GM21786 (cell line): Measurements from ENCODE around the gene C11orf91.
"Not testable (repeated sequence)": the region's sequence is repeated elsewhere in the genome, so short reads cannot be mapped to it uniquely, and the experiment has no call there.

ENCODE experiments used
- ATAC-seq: cut with Tn5 transposase; IDR thresholded peaks from one replicate; pipeline ENCODE4 v1.9.1; 2021; ENCODE audit not compliant: unreplicated experiment

Gene C11orf91

DNA sequence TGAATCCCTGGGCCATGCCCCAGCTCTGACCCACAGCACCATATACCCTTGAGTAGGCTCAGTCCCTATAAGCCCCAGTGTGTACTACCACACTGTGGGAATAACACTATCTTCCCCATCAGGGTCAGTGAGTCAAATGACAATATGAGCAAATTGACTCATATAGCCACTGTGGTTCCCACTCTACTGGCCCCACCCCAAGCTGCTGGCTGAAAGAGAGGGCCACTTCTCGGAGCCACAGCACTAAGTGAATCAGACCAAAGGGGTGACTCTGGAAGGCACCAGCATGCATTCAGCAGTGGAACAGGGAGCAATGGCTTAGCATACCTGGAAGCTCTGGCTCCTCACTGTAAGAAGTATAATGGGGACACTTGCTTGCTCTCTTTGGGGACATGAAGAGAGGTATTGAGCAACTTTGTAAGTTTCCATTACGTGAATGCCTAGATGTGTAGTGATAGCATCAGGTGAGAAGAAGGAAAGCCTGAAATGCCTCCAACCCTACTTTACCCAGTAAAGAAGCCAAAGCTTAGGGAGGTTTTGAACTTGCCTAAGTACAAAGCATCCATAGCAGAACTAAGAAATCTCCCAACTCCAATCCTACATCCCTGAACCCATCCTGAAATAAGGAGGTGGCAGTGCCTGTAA lies 22.1 kb upstream of the C11orf91 start:
- ATAC-seq, result peak; percentile 83

DNA sequence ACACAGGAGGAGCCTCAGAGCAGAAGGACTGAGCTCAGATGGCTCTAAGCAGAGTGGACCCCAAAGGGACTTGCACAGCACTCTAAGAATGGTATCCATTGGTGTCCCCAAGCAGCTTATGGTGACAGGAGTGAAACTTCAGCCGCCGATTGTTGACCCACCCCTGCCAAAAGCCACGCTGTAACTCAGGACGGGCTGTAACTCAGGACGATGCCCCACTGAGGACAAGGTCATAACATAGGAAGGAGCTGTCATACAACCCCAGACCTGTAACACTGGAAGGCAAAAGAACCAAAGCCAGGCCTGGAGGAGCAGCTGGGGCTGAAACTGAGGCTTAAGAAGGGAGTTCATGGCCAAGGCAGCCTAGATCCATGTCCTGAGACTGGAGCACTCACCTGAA lies 21.4 kb upstream of the C11orf91 start:
- ATAC-seq, result no peak

DNA sequence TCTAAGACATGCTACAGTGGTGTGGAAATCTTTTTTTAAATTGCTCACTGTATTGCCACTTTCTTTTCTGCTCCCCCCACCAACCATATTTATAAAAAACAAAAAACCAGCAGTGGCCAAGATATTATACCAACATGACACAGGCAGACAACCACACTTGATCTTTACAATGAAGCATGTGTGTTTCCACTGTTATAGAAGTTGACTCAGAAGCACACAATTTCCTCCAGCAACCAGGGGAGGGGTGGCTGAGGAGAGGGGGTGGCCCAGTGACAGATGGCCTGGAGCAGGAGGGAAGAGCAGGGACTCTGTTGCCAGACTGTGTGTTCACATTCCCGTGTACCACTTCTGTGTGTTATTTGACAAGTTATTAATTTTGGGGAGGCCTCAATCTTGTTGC lies 20.8 kb upstream of the C11orf91 start:
- ATAC-seq, result no peak

DNA sequence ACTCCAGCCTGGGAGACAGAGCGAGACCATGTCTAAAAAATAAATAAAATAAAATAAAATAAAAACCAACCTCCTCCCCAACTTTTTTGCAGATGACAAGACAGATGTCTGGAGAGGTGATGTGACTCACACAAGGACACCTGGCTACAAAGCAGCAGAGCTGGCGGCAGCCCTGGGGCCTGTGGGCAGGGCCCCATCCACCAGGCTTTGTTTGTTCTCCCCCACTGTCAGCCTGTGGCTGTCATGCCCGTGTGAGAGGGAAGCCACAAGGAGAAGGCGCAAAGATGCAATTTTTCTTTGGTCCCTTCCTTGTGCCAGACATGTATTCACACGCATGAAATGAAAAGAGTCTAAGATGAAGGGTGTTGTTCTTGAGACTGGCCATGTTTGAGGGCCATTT lies 19.0 kb upstream of the C11orf91 start:
- no peak for ATAC-seq

DNA sequence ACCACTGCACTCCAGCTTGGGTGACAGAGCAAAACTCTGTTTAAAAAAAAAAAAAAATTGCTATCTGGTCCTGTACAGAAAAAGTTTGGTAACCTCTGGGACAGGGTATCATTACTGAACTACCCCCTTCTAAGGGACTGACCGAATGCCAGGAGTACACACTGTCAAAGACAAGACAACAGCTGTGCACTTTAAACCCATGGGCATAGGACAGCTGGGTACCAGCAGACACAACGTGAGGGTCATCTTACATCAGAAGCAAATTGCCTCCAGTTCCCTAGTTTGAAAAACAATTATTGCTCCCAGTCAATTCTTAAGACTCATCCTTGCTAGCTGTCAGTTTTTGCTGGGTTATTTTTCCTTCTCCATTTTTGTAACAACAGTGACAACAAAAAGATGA lies 17.8 kb upstream of the C11orf91 start:
- no peak for ATAC-seq

DNA sequence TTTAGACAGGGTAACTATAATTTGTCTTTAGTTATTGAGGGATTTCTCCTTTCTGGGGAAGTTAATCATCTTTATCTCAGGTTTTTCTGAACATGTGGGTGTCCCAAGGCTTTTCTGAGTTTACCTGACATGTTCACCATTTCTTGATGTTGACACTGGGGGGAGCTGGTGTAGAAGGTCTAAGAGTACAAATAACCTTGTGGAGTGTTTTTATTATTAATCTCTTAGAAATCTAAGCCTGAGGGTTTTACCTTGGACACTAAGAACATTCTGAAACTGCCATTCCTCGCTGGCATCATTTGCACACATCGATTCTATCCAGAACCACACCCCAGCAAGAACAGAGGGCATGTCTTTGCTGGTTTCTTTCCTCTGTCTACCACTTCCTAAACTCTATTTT lies 15.6 kb upstream of the C11orf91 start:
- ATAC-seq, result no peak

DNA sequence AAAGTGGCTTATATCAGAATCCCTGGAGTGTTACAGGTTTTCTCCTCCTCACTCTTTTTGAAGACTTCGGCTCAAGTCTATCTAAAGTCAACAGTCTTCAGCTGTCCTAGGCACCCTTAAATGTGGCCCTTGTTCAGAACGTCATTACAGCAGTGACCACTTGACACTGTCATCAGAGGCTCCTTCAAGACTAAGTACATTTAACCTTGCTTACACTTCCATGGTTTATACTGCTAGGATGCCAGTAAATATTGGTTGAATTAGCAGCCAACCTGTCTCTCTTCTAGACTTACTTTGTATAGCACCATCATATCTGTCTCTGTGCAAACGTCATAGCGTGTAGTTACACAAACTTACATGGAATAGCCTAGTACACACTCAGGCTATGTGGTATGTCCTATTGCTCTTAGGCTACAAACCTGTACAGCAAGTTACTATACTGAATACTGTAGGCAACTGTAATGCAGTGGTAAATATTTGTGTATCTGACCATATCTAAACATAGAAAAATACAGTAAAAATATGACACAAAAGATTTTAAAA lies 13.3 kb upstream of the C11orf91 start:
- ATAC-seq, result no peak

DNA sequence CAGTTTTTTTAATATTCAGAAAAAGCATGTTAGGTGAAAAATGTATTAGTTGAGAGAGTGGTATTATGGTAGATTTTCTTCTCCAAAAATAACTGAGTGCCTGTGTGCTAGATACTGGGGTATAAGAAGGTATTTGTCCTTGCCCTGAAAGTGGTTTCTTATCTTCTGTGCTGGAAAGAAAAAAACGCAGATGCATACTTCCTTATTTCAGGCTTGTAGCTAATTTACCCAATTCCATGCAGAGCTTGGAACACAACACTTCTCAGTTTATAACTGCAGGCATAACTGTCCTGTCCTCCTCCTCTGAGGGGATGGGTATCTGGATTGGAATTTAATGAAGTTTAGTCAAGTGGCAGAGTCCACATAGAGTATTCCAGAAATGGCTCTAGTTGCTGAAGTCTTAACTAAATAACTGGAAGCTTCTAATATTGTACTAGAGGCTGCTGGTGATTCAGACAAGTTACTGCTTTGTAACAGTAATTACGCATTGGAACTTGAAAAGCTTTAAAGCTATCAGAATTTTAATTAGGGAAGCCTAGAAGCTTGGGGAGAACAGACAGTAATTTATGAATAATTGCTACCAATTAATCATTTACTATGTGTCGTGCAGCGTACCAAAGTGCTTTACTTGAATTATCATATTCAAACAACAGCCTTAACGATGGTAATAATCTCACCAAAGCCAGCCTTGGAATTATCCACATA lies 12.7 kb upstream of the C11orf91 start:
- no peak for ATAC-seq

DNA sequence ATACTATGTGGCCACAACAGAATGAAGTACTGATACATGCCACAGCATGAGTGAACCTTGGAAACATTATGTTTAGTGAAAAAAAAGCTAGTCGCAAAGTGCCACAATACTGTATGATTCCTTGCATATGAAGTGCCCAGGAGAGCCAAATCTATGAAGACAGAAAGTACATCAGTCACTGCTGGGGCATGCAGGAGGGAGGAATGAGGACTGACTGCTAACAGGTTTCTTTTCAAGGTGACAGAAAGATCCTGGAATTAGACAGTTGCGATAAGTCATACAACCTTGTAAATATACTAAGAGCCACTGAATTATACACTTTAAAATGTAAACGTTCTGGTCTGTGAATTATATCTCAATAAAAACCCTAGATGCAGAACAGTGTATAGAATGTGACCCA lies 11.8 kb upstream of the C11orf91 start:
- ATAC-seq, result no peak

DNA sequence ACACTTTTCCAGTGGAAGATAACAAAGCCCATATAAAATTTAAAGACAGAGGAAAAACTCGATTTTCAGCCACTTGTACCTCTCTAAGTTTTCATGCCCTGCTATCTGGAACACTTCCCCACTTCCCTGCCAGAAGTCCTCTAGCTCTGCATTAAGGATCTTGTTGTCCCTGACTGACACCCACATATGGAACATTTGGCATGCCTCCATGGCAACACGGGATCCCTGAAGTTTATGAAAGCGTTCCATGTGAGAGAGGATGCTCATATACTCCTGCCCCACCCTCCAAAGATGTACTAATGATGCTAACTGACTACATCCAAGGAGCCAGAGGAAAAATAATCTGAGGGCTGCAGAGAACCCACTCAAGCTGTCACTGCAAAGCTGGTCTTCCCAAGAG lies 8.8 kb upstream of the C11orf91 start:
- ATAC-seq, result no peak

DNA sequence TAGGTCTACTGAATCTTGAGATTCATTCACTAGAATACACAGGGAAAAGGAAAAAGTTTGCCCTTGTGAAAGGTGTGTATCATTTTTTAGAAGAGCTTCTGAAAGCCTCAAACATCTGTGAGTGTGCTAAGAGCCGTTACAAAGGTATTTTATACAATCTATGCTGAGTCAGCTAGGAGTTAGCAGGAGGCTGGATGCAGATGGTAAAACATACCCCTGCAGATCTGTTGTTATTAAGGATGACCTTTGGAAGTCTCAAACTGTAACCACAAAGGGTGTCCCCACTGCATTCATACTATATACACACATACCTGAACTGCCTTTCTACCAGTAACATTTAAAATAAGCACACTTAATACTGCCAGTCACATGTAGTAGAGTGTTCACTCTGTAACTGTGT lies 8.4 kb upstream of the C11orf91 start:
- no peak for ATAC-seq

DNA sequence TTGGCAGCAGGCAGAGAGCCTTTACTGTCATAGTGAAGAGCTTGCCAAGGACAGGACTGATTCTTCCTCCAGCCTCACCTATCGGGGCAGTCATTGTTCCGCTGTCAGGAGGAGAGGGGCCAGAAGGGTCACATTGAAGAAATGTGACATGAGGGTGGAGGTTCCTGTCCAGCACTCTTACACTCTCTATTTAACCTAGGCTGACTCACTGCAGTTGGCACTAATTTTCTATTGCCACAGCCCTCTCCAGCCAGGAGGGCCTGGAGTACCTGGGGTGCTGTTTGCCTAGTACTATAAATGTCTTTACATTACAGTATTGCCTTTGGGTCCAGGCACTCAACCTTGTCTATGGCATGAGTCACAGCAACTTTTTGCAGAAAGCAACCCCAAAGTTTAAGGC lies 7.2 kb upstream of the C11orf91 start:
- ATAC-seq, result not testable (repeated sequence)

DNA sequence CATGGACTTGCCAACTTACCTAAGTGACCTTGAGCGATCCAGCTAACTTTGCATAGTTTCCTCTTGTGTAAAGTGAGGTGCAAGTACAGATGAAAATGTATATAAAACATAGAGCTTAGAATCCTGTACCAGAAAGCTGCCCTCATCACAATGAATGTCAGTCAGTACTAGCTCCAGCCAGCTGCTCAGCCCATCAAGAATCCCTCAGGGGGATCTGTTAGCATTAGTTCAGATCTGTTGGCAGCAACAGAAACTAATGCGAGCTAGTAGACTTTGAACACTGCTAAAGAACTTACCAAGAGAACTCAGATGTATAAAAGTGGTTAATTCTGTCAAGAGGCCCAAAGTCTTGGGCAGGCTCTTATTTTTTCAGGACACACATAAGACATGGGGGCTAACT lies 6.3 kb upstream of the C11orf91 start:
- ATAC-seq, result no peak

DNA sequence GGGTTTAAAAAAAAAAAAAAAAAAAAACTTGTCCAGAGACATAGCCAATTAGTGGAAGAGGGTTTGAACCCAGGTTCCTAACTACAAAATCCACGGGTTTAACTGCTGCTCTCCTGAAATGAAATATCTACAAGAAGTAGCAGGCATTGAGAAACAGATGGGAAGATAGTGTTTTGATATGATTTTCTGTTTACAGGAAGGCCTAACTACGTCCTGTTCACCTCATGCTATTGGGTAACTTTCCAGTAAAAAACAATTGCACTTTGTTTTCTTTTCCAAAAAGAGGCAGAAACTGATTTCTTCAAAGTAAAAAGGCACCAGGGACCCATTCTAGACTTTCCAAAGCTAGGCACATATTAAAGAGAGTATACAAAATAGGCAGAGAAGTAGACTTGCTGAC lies 5.9 kb upstream of the C11orf91 start:
- ATAC-seq, result no peak

DNA sequence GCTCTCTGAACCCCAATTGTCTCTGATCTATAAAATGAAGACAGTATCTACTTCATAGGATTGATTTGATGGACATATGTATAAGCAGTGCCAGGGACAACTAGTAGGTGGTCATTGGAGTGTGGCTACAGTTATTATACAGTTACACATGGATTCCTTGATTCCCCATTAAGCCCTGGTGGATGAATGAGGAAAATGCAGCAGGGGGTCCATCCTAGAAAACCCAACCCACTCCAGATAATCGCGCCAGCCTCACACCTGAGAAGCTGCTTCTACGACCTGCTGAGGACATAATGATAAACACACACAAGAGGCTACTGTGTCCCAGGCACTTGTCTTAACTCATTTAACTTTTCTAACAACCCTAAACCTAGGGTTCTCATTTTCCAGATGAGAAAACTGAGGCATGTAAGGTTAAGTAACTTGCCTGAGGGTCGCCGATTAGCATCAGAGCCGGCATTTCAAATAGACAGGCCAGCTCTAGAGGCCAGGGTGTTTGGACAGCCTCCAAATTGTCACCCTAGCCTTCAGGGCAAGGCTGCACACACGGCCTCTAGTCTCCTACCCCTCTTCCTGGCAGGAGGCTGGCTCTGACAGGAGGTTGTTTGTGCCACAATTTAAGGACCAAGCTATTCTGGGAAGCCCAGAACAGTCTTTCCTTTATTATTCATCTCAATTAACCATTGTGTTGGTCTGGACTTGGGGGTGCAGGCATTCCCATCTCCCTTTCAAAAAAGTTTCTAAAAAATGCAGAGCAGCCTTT lies 3.8 kb upstream of the C11orf91 start:
- no peak for ATAC-seq

DNA sequence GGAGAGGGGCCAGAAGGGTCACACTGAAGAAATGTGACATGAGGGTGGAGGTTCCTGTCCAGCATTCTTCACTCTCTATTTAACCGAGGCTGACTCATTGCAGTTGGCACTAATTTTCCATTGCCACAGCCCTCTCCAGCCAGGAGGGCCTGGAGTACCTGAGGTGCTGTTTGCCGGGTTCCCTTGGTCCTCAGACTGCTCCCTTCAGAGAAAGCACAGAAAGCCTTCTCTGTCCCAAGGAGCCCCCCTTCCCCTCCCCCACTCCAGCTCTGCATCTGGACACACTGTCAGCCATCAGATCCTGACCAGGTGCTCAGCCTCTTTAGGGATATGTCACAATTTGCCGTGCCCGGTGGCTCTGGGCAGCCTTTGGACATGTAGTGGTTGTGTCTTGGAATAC lies 3.2 kb upstream of the C11orf91 start:
- ATAC-seq, result no peak

DNA sequence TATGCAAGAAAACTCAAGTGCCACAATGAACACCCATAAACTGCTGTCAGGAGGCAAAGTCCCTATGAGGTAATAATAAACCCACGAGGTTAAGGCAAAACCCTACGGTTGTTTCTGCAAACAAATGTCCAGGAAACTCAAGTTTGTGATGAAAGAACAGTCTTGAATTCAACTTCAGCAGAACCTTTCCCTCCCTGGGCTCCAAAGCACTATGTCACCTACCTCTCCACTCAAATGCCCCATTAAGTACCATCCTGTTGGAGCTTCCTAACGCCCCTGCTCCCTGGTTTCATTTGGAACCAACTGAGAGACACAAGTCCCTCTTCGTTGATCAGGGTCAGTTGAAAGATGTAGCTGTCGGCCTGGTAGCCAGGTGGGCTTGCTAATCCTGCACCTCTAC lies 2.6 kb upstream of the C11orf91 start:
- ATAC-seq, result no peak

DNA sequence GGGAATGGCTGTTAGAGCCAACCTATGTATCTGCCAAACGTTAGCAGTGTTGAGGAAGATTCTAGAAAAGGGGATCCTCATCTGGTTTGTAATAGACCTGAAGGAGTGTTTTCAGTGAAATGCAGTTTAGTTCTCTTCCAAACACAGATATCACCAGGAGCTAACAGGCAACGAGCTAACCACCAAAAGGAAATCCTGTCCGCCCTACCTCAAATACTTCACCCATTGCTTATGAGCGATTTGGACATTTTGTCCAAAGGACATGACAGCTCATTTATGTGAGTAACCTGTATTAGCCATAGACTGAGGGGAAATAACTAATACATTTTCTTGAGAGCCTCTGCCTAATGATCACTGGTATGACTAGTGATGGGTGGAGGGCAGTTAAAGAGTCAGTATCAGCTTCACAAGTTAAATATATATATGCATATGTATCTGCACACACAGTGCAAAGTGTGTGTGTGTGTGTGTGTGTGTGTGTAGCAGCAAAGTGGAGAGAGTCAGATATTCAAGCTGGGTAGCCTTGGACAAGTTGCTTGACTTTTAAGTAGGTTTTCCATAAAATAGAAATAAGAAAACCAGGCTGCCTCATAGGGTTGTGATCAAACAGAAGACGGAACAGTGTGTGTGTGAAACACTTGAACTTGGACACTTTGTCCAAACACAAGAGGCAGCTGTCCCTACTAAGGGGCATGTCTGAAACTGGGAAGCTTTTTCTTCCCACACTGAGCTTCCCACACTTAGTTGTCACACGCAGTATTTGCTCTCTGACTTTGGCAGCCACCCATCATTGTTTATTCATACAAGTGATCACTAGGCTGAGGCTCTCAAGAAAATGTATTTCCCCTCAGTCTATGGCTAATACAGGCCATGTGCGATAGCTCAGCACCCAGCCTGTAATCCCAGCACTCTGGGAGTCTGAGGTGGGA lies 940 bp upstream of the C11orf91 start:
- ATAC-seq, result no peak

DNA sequence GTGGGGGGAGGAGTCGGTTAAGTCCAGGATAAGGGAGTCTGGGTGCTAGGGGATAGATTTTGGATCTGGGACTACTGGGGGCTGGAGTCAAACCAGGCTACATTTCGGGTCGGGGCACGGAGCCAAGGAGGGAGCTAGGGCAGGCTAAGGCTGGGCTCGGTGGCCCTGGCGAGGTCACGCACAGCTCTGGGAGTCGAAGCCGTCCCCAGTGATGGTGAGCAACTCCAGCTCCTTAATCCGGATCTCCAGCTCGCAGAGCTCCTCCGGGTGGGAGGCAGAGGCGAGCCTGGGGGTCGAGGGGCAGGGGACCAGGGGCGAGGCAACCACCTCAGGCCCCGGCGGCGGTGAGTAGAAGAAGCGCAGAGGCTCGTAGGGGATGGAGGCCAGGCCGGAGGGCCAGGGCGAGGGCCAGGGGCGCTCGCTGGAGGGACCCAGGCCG lies 544 bp downstream of the C11orf91 start:
- no peak for ATAC-seq

DNA sequence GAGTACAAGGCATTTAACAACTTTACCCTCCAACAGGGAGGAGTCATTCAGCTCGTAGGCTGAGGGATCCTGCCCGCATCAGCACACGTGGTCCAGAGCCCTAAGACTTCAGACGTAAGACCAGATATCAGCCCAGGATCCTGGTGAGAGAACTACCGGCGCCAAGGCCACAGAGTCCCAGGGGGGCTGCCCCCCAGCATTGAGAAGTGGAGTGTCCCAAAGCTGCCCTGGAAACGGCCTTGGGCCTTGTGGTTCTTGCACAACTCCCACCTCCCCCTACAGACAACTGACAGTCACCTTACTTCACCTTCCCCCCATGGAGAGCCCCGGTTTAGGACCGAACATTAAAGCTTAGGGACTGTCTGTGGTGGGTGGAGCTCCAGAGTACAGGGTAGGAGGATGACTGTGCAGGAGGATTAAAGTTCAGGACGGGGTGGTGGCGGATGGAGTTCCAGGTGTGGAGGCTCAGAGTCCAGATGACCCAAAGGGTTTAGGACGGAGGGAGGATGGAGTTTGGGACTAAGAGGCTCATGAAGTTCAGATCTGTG lies 1.0 kb downstream of the C11orf91 start:
- no peak for ATAC-seq

DNA sequence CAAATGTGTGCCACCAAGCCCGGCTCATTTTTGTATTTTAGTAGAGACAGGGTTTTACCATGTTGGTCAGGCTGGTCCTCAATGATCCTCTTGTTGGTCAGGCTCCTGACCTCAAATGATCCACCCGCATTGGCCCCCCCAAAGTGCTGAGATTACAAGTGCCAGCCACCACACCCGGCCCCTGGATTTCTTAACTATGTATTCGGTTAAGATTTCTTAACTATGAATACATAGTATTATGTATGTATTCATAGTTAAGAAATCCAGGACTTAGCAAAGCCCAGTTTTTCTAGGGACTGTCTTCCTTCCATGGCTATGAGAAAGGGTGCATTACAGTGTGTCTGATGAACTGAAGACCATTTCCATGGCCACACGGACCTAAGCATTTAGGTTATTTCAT lies 1.7 kb downstream of the C11orf91 start:
- ATAC-seq, result no peak
